HepG2 (cell line): ENCODE results near the gene RER1. TPM values are rescaled to one million over a fixed set of nuclear protein-coding genes. Genes with fewer than 3 reads are reported as not detected.

ENCODE experiments used
- AGO1 ChIP-seq: fragments of 200-400 bp; formaldehyde crosslinking; IDR thresholded peaks from 2 replicates; pipeline ENCODE4 v1.6.1; 2017; ENCODE audit warnings: mild to moderate bottlenecking, low read depth, low read length, moderate library complexity; ENCODE audit not compliant: poor library complexity, severe bottlenecking
- BRCA1 ChIP-seq: sonication (generic); formaldehyde crosslinking; IDR thresholded peaks from 2 replicates; pipeline ENCODE4 v1.4.0; 2020; ENCODE audit warnings: missing genetic modification reagents
- BRD4 ChIP-seq: sonication (generic); formaldehyde crosslinking; IDR thresholded peaks from 2 replicates; pipeline ENCODE4 v1.4.0; 2020; ENCODE audit warnings: missing genetic modification reagents
- CCDC6 ChIP-seq: sonication (generic); formaldehyde crosslinking; IDR thresholded peaks from 2 replicates; pipeline ENCODE4 v1.8.1; 2022; ENCODE audit warnings: mild to moderate bottlenecking, missing genetic modification reagents, moderate library complexity
- CHD2 ChIP-seq: IDR thresholded peaks from 2 replicates; pipeline ENCODE4 v1.6.1; 2011; ENCODE audit warnings: low read depth, low read length, improper control_type of control experiment
- FOXA3 ChIP-seq: IDR thresholded peaks from 2 replicates; pipeline ENCODE4 v1.6.1; 2016; ENCODE audit warnings: missing genetic modification reagents, missing compliant biosample characterization
- FOXO4 ChIP-seq: sonication (generic); formaldehyde crosslinking; conservative IDR thresholded peaks from 2 replicates; pipeline ENCODE4 v1.8.1; 2023; ENCODE audit warnings: missing genetic modification reagents
- GABPB1 ChIP-seq: IDR thresholded peaks from 2 replicates; pipeline ENCODE4 v1.6.1; 2016; ENCODE audit warnings: mild to moderate bottlenecking, missing genetic modification reagents, moderate library complexity, missing compliant biosample characterization
- IKZF4 ChIP-seq: sonication (generic); formaldehyde crosslinking; IDR thresholded peaks from 2 replicates; pipeline ENCODE4 v1.5.1; 2020; ENCODE audit warnings: borderline replicate concordance, mild to moderate bottlenecking, low read depth, missing genetic modification reagents; ENCODE audit errors: not compliant biosample characterization
- IRF9 ChIP-seq: sonication (generic); formaldehyde crosslinking; IDR thresholded peaks from 2 replicates; pipeline ENCODE4 v1.8.0; 2022; ENCODE audit warnings: missing genetic modification reagents, mild to moderate bottlenecking, borderline replicate concordance
- MED8 ChIP-seq: sonication (generic); formaldehyde crosslinking; IDR thresholded peaks from 2 replicates; pipeline ENCODE4 v1.8.1; 2023; ENCODE audit warnings: mild to moderate bottlenecking, missing genetic modification reagents; ENCODE audit not compliant: insufficient replicate concordance
- NAIF1 ChIP-seq: sonication (generic); formaldehyde crosslinking; IDR thresholded peaks from 2 replicates; pipeline ENCODE4 v1.5.0; 2020; ENCODE audit warnings: mild to moderate bottlenecking, missing genetic modification reagents, borderline replicate concordance
- USF2 ChIP-seq, 2 experiments: sonication (generic) in 1 of 2; formaldehyde crosslinking in 1 of 2; IDR thresholded peaks; 2 replicates each; pipeline versions ENCODE4 v1.5.1 to v1.6.1; 2011 to 2020; ENCODE audit warnings: borderline replicate concordance in 1 of 2, low read depth in 1 of 2, low read length in 1 of 2, mild to moderate bottlenecking in 1 of 2, missing genetic modification reagents in 1 of 2, moderate library complexity in 1 of 2
- ZBTB39 ChIP-seq: sonication (generic); formaldehyde crosslinking; IDR thresholded peaks from 2 replicates; pipeline ENCODE4 v1.5.0; 2020; ENCODE audit warnings: missing genetic modification reagents
- ZBTB49 ChIP-seq: sonication (generic); formaldehyde crosslinking; IDR thresholded peaks from 2 replicates; pipeline ENCODE4 v1.4.0; 2020; ENCODE audit warnings: missing genetic modification reagents, borderline replicate concordance
- ZBTB7B ChIP-seq: sonication (generic); formaldehyde crosslinking; IDR thresholded peaks from 2 replicates; pipeline ENCODE4 v1.4.0; 2020; ENCODE audit warnings: missing genetic modification reagents
- ZNF782 ChIP-seq: sonication (generic); formaldehyde crosslinking; IDR thresholded peaks from 2 replicates; pipeline ENCODE4 v1.4.0; 2020; ENCODE audit warnings: missing genetic modification reagents, mild to moderate bottlenecking, borderline replicate concordance
- polyA plus RNA-seq, 8 experiments: library from polyadenylated mRNA; depleted of rRNA in 3 of 8; stranded (reverse) in 7 of 8; unstranded in 1 of 8; fragments of >200 nt; fragmentation: Illumina TruSeq in 4 of 8; extraction: Trizol in 4 of 8; gene quantifications; 2 replicates each; pipeline versions ENCODE4 v1.2.1 to v1.2.3, GENCODE V29; 2011 to 2016; ENCODE audit warnings: low read depth in 4 of 8, missing spikeins in 1 of 8, mixed read lengths in 1 of 8; ENCODE audit not compliant: insufficient read depth in 1 of 8
- total RNA-seq, 5 experiments: library from RNA; depleted of rRNA; stranded (reverse); fragments of >200 nt; fragmentation: Illumina TruSeq; extraction: Trizol; gene quantifications; 2 replicates each; pipeline ENCODE4 v1.2.3, GENCODE V29; 2016; ENCODE audit warnings: low read depth in 1 of 5

Gene RER1
- total and polyA plus RNA-seq, 2 of the 13 experiments (the other 11 are each of a cell fraction or from before 2014, with no cell fraction given) = 128 to 164 TPM

- TF ChIP-seq ZBTB49 (no peak), FOXA3 (CRISPR knock-in tag) (peak; percentile 40; the same call in 1 of the 2 replicates), BRCA1 (no peak), AGO1 (no peak), IRF9 (CRISPR knock-in tag) (no peak), FOXO4 (CRISPR knock-in tag) (0 out of 2 replicates have a peak, but pooled peaks have one; percentile 56), ZBTB39 (CRISPR knock-in tag) (no peak), ZNF782 (no peak), USF2 (IDR thresholded peaks at IDR 0.05; ENCODE audit: low read depth, low read length) (no peak), USF2 (CRISPR knock-in tag; IDR thresholded peaks at IDR 0.05; ENCODE audit: borderline replicate concordance) (no peak), CHD2 (no peak), NAIF1 (CRISPR knock-in tag) (no peak), ZBTB7B (no peak), BRD4 (no peak), CCDC6 (CRISPR knock-in tag) (no peak), IKZF4 (CRISPR knock-in tag) (no peak), GABPB1 (no peak), MED8 (CRISPR knock-in tag) (no peak)
Measured at GRCh38 chr1:2384130-2384860, 7.3 kb upstream of the RER1 start (continued).
